ENCODE data around the gene HS2ST1.

The HS2ST1 gene

DNA sequence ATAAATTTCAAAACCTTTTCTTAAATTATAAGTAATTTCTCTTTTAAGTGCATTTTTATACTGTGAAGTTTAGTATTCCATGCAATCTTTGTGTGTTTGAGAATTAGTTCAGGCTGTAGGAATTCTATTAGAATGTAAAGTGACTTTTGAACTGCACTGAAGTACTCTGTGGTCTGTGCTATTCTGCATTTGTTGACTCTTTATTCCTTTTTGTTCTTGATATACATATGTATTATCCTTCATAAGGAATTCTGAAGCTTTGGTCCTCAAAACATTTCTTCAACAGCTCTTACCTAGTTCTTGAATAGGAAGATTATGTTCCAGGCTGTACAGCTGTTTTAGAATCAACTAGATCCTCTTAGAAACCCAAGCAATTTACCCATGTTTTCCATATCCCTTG is 158.0 kb downstream of the HS2ST1 start:
- no peak for DNase-seq
- Histone ChIP-seq H3K27ac (ENCODE audit: insufficient read depth, low read length, poor library complexity, severe bottlenecking) (no peak overlapping the region), H3K27me3 (replicated peaks; ENCODE audit: control insufficient read depth, insufficient read depth, low read length, poor library complexity, severe bottlenecking) (no peaks in the 10 kb centered on the region), H3K4me1 (ENCODE audit: control insufficient read depth, insufficient read depth, low read length, poor library complexity, severe bottlenecking) (no peaks in the 10 kb centered on the region), H3K9me3 (ENCODE audit: control insufficient read depth, low read length) (no peaks in the 10 kb centered on the region), H3K36me3 (ENCODE audit: control insufficient read depth, insufficient read depth, low read length) (no peaks in the 10 kb centered on the region), H3K4me3 (ENCODE audit: insufficient read depth, low read depth, low read length, poor library complexity, severe bottlenecking) (no peak overlapping the region)

DNA sequence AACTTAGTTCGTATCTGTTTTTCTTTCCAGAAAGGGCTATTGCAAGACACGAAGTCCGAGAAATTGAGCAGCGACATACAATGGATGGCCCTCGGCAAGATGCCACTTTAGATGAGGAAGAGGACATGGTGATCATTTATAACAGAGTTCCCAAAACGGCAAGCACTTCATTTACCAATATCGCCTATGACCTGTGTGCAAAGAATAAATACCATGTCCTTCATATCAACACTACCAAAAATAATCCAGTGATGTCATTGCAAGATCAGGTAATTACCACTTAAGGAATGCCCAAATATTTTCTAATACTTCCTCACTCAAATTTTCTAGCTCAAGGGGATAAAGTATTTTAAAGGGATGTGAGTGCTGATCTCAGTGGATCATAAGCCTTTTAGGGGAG is 158.5 kb downstream of the HS2ST1 start:
- DNase-seq, result no peak
- Histone ChIP-seq H3K9me3 (ENCODE audit: control insufficient read depth, low read length) (no peaks in the 10 kb centered on the region), H3K27ac (ENCODE audit: insufficient read depth, low read length, poor library complexity, severe bottlenecking) (no peak overlapping the region)

DNA sequence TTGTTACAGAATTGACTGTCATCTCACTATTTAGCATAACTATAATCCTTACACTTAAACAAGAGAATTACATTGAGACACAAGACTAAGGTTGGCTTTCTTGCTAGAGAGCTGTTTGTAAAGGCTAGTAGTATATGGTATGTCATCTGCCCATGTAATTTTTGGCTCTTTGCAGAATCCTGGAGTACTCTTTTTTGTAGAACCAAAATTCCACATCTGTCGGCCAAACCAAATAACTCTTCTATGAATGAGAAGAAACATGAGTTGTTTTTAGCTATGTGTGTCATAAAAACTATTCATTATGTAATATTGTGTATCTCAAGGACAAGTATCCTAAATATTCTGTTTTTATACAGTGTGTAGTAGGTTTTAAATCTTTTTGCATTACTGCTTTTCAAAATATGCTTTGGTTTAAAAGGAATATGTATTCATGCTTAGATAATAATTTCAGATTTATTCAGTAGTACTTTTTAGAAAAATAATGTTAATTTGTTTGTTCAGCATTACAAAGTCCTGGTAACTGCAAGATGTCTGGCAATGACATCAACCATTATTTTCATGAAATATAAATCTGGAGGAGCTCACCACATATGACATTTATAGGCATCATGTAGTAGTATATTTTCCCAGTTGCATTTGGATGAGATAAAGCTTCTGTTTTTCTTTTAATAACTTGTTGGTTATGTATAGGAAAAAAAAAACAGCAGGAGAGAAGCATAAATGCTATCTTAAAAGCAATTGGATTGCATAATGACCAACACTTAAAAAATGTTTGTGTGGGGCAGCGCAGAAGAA is 159.8 kb downstream of the HS2ST1 start:
- H3K36me3 ChIP-seq (ENCODE audit: control insufficient read depth, insufficient read depth, low read length), result no peaks in the 10 kb centered on the region
- no peaks in the 10 kb centered on the region for H3K9me3 ChIP-seq (ENCODE audit: control insufficient read depth, low read length)
- no peak overlapping the region for H3K27ac ChIP-seq (ENCODE audit: insufficient read depth, low read length, poor library complexity, severe bottlenecking)
- no peak for DNase-seq
- no peaks in the 10 kb centered on the region for H3K4me1 ChIP-seq (ENCODE audit: control insufficient read depth, insufficient read depth, low read length, poor library complexity, severe bottlenecking)
- no peaks in the 10 kb centered on the region for H3K27me3 ChIP-seq (replicated peaks; ENCODE audit: control insufficient read depth, insufficient read depth, low read length, poor library complexity, severe bottlenecking)
- no peak overlapping the region for H3K4me3 ChIP-seq (ENCODE audit: insufficient read depth, low read depth, low read length, poor library complexity, severe bottlenecking)

More for the DNA sequence above, 158.5 kb downstream of the HS2ST1 start:
- no peak overlapping the region for H3K4me3 ChIP-seq (ENCODE audit: insufficient read depth, low read depth, low read length, poor library complexity, severe bottlenecking)
- H3K36me3 ChIP-seq (ENCODE audit: control insufficient read depth, insufficient read depth, low read length), result no peaks in the 10 kb centered on the region
- no peaks in the 10 kb centered on the region for H3K27me3 ChIP-seq (replicated peaks; ENCODE audit: control insufficient read depth, insufficient read depth, low read length, poor library complexity, severe bottlenecking)
- no peaks in the 10 kb centered on the region for H3K4me1 ChIP-seq (ENCODE audit: control insufficient read depth, insufficient read depth, low read length, poor library complexity, severe bottlenecking)

DNA sequence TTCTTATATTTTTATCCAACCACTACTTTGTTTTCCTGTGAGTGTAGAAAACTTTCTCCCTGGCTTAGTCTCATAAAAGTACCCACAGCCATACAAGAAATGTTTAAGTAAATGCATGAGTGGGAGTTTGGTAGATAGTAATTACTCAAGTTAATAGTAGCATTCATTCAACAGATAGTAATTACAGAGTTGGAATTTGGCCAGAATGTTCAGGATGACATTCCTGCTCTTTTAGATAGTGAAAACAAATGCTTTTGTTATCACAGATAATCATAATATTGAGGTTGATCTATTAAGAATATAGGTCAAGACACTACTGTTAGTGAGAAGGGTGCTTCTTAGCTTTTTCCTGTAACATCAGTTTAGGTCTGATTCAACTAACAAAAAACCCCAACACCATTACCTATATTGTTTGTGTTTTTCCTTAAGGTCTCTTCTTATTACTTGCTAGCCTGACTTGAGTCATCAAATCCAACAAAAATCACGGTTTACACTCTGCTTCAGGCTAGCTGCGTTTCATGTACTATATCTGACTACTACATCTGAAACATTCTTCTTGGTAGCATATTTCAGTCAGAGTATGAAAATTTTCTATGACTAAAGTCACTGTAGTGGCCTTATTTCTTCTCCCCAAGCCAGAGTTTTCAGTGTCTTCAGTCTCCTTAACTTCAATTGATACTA is 163.7 kb downstream of the HS2ST1 start:
- no peaks in the 10 kb centered on the region for H3K27me3 ChIP-seq (replicated peaks; ENCODE audit: control insufficient read depth, insufficient read depth, low read length, poor library complexity, severe bottlenecking)
- H3K4me3 ChIP-seq (ENCODE audit: insufficient read depth, low read depth, low read length, poor library complexity, severe bottlenecking), result no peak overlapping the region
- H3K4me1 ChIP-seq (ENCODE audit: control insufficient read depth, insufficient read depth, low read length, poor library complexity, severe bottlenecking), result no peaks in the 10 kb centered on the region
- DNase-seq, result no peak
- no peaks in the 10 kb centered on the region for H3K36me3 ChIP-seq (ENCODE audit: control insufficient read depth, insufficient read depth, low read length)
- no peak overlapping the region for H3K27ac ChIP-seq (ENCODE audit: insufficient read depth, low read length, poor library complexity, severe bottlenecking)
- H3K9me3 ChIP-seq (ENCODE audit: control insufficient read depth, low read length), result no peaks in the 10 kb centered on the region

DNA sequence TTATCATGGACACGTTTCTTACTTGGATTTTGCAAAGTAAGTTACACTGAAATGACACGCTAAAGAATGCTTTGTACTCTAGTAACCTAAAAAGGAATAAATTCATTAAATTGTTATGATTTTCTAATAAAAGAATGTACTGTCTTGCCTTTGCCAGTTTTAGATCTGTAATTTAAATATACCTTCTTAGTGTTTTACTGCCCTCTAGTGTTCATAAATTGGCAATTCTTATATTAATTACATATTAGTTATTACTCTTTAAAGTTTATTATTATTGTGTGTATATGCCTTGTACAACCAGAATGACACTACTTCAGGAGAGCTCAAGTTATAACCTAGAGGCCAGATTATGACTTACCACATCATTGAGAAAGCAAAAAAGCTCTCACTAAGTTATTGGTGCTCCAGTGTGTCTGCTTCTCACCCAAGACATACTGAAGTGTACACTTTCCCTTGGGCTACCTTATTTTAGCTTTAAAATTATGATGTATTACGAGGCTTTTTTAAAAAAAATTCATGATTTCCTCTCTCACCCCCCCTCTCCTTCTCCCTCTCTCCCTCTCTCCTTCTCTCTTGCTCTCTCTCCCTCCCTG is 169.9 kb downstream of the HS2ST1 start:
- no peak for DNase-seq
- H3K27me3 ChIP-seq (replicated peaks; ENCODE audit: control insufficient read depth, insufficient read depth, low read length, poor library complexity, severe bottlenecking), result no peaks in the 10 kb centered on the region

DNA sequence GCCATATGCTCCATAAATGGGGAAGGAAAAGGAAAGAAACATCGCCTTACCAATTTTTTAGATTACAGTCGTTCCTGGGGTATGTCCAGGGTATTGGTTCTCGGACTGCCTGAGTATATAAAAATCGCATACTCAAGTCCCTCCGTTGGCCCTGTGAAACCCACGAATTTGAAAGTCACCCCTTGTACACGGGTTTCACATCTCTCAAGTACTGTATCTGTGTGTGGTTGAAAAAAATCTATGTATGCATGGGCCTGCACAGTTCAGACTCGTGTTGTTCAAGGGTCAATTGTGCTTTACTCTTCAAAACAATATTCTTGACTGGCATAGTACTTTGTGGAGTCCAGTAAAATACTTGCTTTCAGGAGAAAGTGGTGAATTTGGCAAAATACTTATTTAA is 171.7 kb downstream of the HS2ST1 start:
- no peaks in the 10 kb centered on the region for H3K4me1 ChIP-seq (ENCODE audit: control insufficient read depth, insufficient read depth, low read length, poor library complexity, severe bottlenecking)
- no peak overlapping the region for H3K27ac ChIP-seq (ENCODE audit: insufficient read depth, low read length, poor library complexity, severe bottlenecking)
- H3K9me3 ChIP-seq (ENCODE audit: control insufficient read depth, low read length), result no peaks in the 10 kb centered on the region
- no peaks in the 10 kb centered on the region for H3K27me3 ChIP-seq (replicated peaks; ENCODE audit: control insufficient read depth, insufficient read depth, low read length, poor library complexity, severe bottlenecking)
- H3K36me3 ChIP-seq (ENCODE audit: control insufficient read depth, insufficient read depth, low read length), result no peaks in the 10 kb centered on the region
- DNase-seq, result no peak
- no peak overlapping the region for H3K4me3 ChIP-seq (ENCODE audit: insufficient read depth, low read depth, low read length, poor library complexity, severe bottlenecking)

More for the DNA sequence above, 169.9 kb downstream of the HS2ST1 start:
- no peak overlapping the region for H3K27ac ChIP-seq (ENCODE audit: insufficient read depth, low read length, poor library complexity, severe bottlenecking)
- H3K4me1 ChIP-seq (ENCODE audit: control insufficient read depth, insufficient read depth, low read length, poor library complexity, severe bottlenecking), result no peaks in the 10 kb centered on the region
- H3K9me3 ChIP-seq (ENCODE audit: control insufficient read depth, low read length), result no peaks in the 10 kb centered on the region
- no peaks in the 10 kb centered on the region for H3K36me3 ChIP-seq (ENCODE audit: control insufficient read depth, insufficient read depth, low read length)
- no peak overlapping the region for H3K4me3 ChIP-seq (ENCODE audit: insufficient read depth, low read depth, low read length, poor library complexity, severe bottlenecking)

DNA sequence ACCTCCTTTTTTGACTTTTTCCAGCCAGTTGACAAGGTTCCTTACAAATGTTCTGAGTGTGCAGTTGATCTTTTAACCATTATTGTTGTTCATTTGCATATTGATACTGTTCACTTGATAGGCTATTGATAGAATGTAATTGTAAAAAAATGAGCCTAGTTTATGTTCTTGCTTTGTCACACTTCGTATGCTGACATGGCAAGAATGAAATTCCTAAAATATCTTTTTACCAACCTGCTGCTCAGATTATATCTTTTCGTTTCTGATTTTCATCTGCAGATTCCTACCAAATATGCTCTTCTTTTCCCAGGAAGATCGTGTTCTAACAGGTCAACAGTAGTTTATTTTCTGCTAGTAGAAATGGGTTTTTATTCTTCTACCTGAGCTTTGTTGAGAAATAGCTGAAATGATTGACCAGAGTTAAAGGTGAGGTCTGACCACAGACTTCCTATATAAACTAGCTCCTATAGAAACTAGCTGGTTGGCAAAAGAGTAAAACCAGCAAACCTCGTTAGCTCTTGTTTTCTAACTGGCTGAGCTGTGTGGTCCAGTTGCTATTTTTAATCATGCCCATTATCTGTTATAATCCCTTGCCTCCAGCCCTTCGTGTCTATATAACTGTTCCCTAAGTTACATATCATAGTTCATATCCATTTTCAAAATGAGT is 174.8 kb downstream of the HS2ST1 start:
- no peak overlapping the region for H3K27ac ChIP-seq (ENCODE audit: insufficient read depth, low read length, poor library complexity, severe bottlenecking)
- no peak for DNase-seq
- H3K4me3 ChIP-seq (ENCODE audit: insufficient read depth, low read depth, low read length, poor library complexity, severe bottlenecking), result no peak overlapping the region
- no peaks in the 10 kb centered on the region for H3K27me3 ChIP-seq (replicated peaks; ENCODE audit: control insufficient read depth, insufficient read depth, low read length, poor library complexity, severe bottlenecking)
- H3K4me1 ChIP-seq (ENCODE audit: control insufficient read depth, insufficient read depth, low read length, poor library complexity, severe bottlenecking), result no peaks in the 10 kb centered on the region
- H3K9me3 ChIP-seq (ENCODE audit: control insufficient read depth, low read length), result no peaks in the 10 kb centered on the region
- no peaks in the 10 kb centered on the region for H3K36me3 ChIP-seq (ENCODE audit: control insufficient read depth, insufficient read depth, low read length)

DNA sequence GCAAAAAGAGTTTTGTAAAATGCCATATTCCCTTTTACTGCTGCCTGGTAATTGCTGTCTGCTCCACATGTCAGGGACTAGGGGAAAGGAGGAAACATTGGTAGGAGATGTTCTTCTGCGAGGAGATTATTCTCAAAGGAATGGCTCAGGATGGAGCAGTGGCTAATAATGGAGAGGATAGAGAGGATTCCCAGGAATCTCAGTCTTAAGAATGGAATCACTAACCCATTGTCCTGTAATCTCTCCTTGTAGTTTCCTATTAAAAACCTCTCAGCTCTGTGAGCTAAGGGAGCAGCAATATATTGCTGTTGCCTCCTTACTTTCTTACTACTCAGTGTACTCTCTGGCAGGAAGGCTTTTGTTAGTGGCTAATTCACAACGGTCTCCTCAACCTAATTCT is 175.4 kb downstream of the HS2ST1 start:
- H3K27me3 ChIP-seq (replicated peaks; ENCODE audit: control insufficient read depth, insufficient read depth, low read length, poor library complexity, severe bottlenecking), result no peaks in the 10 kb centered on the region
- no peak overlapping the region for H3K4me3 ChIP-seq (ENCODE audit: insufficient read depth, low read depth, low read length, poor library complexity, severe bottlenecking)
- DNase-seq, result no peak
- H3K9me3 ChIP-seq (ENCODE audit: control insufficient read depth, low read length), result no peaks in the 10 kb centered on the region
- no peaks in the 10 kb centered on the region for H3K4me1 ChIP-seq (ENCODE audit: control insufficient read depth, insufficient read depth, low read length, poor library complexity, severe bottlenecking)
- H3K36me3 ChIP-seq (ENCODE audit: control insufficient read depth, insufficient read depth, low read length), result no peaks in the 10 kb centered on the region
- H3K27ac ChIP-seq (ENCODE audit: insufficient read depth, low read length, poor library complexity, severe bottlenecking), result no peak overlapping the region

DNA sequence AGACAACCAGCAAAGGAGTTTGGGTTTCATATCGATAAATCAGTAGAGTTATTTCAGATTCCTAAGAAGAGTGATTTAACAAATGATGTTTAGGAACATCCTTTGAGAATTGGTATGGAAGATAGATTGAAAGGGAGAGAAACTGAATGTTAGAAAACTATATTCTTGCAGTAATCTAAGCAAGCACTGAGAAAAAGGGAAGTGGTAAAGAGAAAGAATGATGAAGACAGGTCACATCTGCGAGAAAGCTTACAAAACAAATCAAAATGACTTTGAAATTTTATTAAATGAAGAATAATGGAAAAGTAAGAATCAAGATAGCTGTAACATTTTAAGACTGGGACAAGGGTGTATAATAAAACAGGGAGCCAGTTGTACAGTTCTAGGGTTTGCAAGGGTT is 177.0 kb downstream of the HS2ST1 start:
- no peak overlapping the region for H3K4me3 ChIP-seq (ENCODE audit: insufficient read depth, low read depth, low read length, poor library complexity, severe bottlenecking)
- H3K27me3 ChIP-seq (replicated peaks; ENCODE audit: control insufficient read depth, insufficient read depth, low read length, poor library complexity, severe bottlenecking), result no peaks in the 10 kb centered on the region
- no peaks in the 10 kb centered on the region for H3K9me3 ChIP-seq (ENCODE audit: control insufficient read depth, low read length)
- H3K36me3 ChIP-seq (ENCODE audit: control insufficient read depth, insufficient read depth, low read length), result no peaks in the 10 kb centered on the region
- DNase-seq, result no peak
- no peaks in the 10 kb centered on the region for H3K4me1 ChIP-seq (ENCODE audit: control insufficient read depth, insufficient read depth, low read length, poor library complexity, severe bottlenecking)
- no peak overlapping the region for H3K27ac ChIP-seq (ENCODE audit: insufficient read depth, low read length, poor library complexity, severe bottlenecking)

DNA sequence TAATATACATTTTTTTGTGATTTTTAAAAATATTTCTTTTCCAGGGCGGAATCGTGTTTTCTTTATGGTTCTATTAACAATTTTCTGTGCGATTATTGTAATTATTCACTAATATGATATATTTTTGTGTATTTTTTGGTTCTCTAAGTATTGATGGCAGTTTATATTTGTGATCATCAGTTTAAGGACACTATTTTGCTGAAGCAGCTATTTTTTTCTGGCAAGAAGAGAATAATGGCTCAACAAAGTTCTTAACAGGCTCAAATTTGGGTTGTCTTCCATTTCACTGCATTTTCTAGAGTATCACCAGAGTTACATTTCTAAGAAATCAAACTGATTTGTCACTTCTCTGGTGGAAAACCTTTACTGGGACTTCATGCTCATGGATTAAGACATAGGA is 178.4 kb downstream of the HS2ST1 start:
- Histone ChIP-seq H3K36me3 (ENCODE audit: control insufficient read depth, insufficient read depth, low read length) (no peaks in the 10 kb centered on the region), H3K9me3 (ENCODE audit: control insufficient read depth, low read length) (no peaks in the 10 kb centered on the region), H3K27ac (ENCODE audit: insufficient read depth, low read length, poor library complexity, severe bottlenecking) (no peak overlapping the region), H3K27me3 (replicated peaks; ENCODE audit: control insufficient read depth, insufficient read depth, low read length, poor library complexity, severe bottlenecking) (no peaks in the 10 kb centered on the region), H3K4me3 (ENCODE audit: insufficient read depth, low read depth, low read length, poor library complexity, severe bottlenecking) (no peak overlapping the region), H3K4me1 (ENCODE audit: control insufficient read depth, insufficient read depth, low read length, poor library complexity, severe bottlenecking) (no peaks in the 10 kb centered on the region)
- DNase-seq, result no peak

All from effector memory CD4-positive, alpha-beta T cell (primary cell).